ENCODE results near the gene OVOL2.

DNA sequence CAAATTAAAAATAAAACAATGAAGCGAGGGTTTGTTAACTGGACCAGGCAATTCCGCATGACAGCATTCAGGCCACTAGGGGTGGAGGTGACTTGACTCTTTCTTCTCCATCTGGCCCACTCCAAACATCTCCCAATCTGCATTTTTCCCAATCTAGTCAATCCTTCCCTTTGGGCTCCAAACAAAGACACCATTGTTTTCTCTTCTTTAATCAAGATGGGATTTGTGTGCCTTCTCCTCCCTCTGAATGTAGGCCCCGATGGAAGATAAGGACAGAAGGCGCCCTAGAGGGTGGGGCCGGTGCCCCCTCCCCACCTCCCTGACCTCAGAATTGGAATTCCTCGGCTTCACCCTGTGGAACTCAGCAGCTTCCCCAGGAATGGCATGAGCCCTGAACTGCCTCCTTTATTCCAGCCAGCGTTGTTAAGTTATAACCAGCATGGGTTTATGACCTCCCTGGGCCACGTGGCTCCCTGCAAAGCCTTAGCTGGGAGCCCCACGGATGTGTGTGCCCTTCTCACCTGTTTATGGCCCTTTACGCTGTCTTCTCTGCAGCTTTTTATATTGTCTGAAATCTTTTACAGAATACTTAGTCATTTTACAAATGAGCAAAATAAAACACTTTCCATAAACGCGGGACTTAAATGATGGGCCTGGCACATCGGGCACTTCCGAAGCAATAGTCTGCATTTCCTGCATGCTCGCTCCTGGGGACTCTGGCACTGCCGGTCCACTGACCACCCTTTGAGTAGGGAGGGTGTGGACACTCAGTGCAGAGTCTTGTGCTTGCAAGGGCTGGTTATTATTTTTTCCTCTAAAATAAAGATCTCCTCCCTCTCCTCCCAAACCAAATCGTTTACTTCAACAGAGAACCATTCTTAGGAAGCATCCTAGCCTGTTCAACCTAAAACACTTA lies 24.5 kb downstream of the OVOL2 start:
- TF ChIP-seq CTCF (IDR thresholded peaks at IDR 0.05) = peak in 1 of 6 experiments; percentile 15
- TF ChIP-seq POLR2A (IDR thresholded peaks at IDR 0.05) = peak in 1 of 2 donors; percentile 34
